HCT116 (cell line): ENCODE data around the gene GNAI3. TPM values are rescaled to one million over a fixed set of nuclear protein-coding genes. Genes with fewer than 3 reads are reported as not detected.

Source experiments
- ATAC-seq: fragments of 200-7000 bp; cut with Tn5 transposase; 2 replicates; pipeline ENCODE4 v1.9.1; 2020; ENCODE audit warnings: mild to moderate bottlenecking, moderate library complexity
- BruUV-seq: library from RNA; stranded (reverse); fragments of 400-500 nt; replicated peaks from 2 replicates; lab custom pipeline; 2021; lab: Mats Ljungman, UMichigan
- CTCF ChIA-PET: fragments of 300-600 bp; sonication (Branson Sonifier 250); formaldehyde crosslinking; loops from one replicate; lab custom pipeline; 2021; ENCODE audit warnings: antibody characterized with exemption; lab: Charles Lee
- POLR2A ChIA-PET: fragments of 300-600, 350-600 bp; sonication (Branson Sonifier 250); formaldehyde crosslinking; loops from one replicate; lab custom pipeline; 2021; ENCODE audit warnings: antibody characterized with exemption; lab: Charles Lee
- RAD21 ChIA-PET, 2 experiments: fragments of 300-600 bp; sonication (Branson Sonifier 250); formaldehyde crosslinking; loops; one replicate each; lab custom pipeline; 2023; ENCODE audit warnings: low total read pairs in 2 of 2; ENCODE audit not compliant: uncharacterized antibody in 2 of 2, unreplicated experiment in 2 of 2, low non-redundant PET in 1 of 2; lab: Charles Lee
- DNase-seq: peaks from one replicate; pipeline ENCODE4 v3.0.0-alpha.2; 2010; ENCODE audit warnings: low read depth, low spot score
- H2AFZ ChIP-seq: fragments of 200-600 bp; shearing (Covaris generic), sonication (generic); 2 replicates; pipeline ENCODE4 v1.6.1; 2017; ENCODE audit warnings: low read depth, mixed run types, mixed read lengths, antibody characterized with exemption, low read length; ENCODE audit not compliant: poor library complexity, severe bottlenecking
- H3K27ac ChIP-seq: 2 replicates; pipeline ENCODE4 v1.5.1; 2012; ENCODE audit warnings: low read depth, low read length
- H3K27me3 ChIP-seq: fragments of 200-600 bp; sonication (generic); 2 replicates; pipeline ENCODE4 v1.6.1; 2016; ENCODE audit warnings: mixed run types, low read length, mixed read lengths; ENCODE audit not compliant: insufficient read depth
- H3K36me3 ChIP-seq, 2 experiments: fragments of 200-500 bp in 1 of 2; fragments of 200-600 bp in 1 of 2; sonication (Bioruptor generic) in 1 of 2; sonication (generic) in 1 of 2; 2 replicates each; pipeline versions ENCODE4 v1.5.1 to v1.6.1; 2014 to 2016; ENCODE audit warnings: low read length in 2 of 2, inconsistent platforms in 1 of 2, mixed read lengths in 1 of 2, mixed run types in 1 of 2; ENCODE audit not compliant: insufficient read depth in 2 of 2, control insufficient read depth in 1 of 2
- H3K4me1 ChIP-seq, 2 experiments: fragments of 200-600 bp in 1 of 2; sonication (generic) in 1 of 2; 2 replicates each; pipeline versions ENCODE4 v1.5.1 to v1.6.1; 2012 to 2017; ENCODE audit warnings: low read length in 2 of 2, inconsistent platforms in 1 of 2, mild to moderate bottlenecking in 1 of 2, mixed read lengths in 1 of 2, mixed run types in 1 of 2, moderate library complexity in 1 of 2; ENCODE audit not compliant: insufficient read depth in 2 of 2, control insufficient read depth in 1 of 2
- H3K4me2 ChIP-seq: fragments of 200-600 bp; sonication (generic); 2 replicates; pipeline ENCODE4 v1.6.1; 2017; ENCODE audit warnings: mixed run types, low read length, mixed read lengths
- H3K4me3 ChIP-seq, 2 experiments: fragments of 200-600 bp in 1 of 2; sonication (generic) in 1 of 2; replicated peaks in 1 of 2; 2 replicates each; pipeline ENCODE4 v1.5.1; 2011 to 2016; ENCODE audit warnings: low read length in 2 of 2, control low read depth in 1 of 2, low read depth in 1 of 2, mild to moderate bottlenecking in 1 of 2, mixed read lengths in 1 of 2, mixed run types in 1 of 2
- H3K79me2 ChIP-seq: fragments of 200-600 bp; sonication (generic); 2 replicates; pipeline ENCODE4 v1.6.1; 2017; ENCODE audit warnings: mild to moderate bottlenecking, mixed run types, low read length, moderate library complexity, mixed read lengths; ENCODE audit not compliant: insufficient read depth
- H3K9ac ChIP-seq: fragments of 200-600 bp; sonication (generic); 2 replicates; pipeline ENCODE4 v1.6.1; 2016; ENCODE audit warnings: low read length, mixed read lengths
- H3K9me2 ChIP-seq: fragments of 200-600 bp; sonication (generic), shearing (Covaris generic); 2 replicates; pipeline ENCODE4 v1.6.1; 2017; ENCODE audit warnings: mixed run types, mild to moderate bottlenecking, moderate library complexity; ENCODE audit not compliant: insufficient read depth
- H3K9me3 ChIP-seq, 2 experiments: fragments of 200-500 bp in 1 of 2; fragments of 200-600 bp in 1 of 2; sonication (Bioruptor generic) in 1 of 2; sonication (generic) in 1 of 2; 2 replicates each; pipeline ENCODE4 v1.6.1; 2014 to 2017; ENCODE audit warnings: low read length in 2 of 2, mixed read lengths in 2 of 2, inconsistent platforms in 1 of 2, low read depth in 1 of 2, mild to moderate bottlenecking in 1 of 2, mixed run types in 1 of 2, moderate library complexity in 1 of 2; ENCODE audit not compliant: control insufficient read depth in 1 of 2, insufficient read depth in 1 of 2
- H4K20me1 ChIP-seq: fragments of 200-600 bp; sonication (generic), shearing (Covaris generic); 2 replicates; pipeline ENCODE4 v1.6.1; 2017; ENCODE audit warnings: mixed run types, mild to moderate bottlenecking, moderate library complexity; ENCODE audit not compliant: insufficient read depth
- CBX3 ChIP-seq: IDR thresholded peaks from 2 replicates; pipeline ENCODE4 v1.6.1; 2012; ENCODE audit warnings: low read depth
- CEBPB ChIP-seq: IDR thresholded peaks from 2 replicates; pipeline ENCODE4 v1.6.1; 2012; ENCODE audit warnings: low read depth
- EZH2 ChIP-seq: fragments of 200-600 bp; sonication (generic); IDR thresholded peaks from 2 replicates; pipeline ENCODE4 v1.6.1; 2017; ENCODE audit warnings: antibody characterized with exemption, mixed run types
- FOSL1 ChIP-seq: IDR thresholded peaks from 2 replicates; pipeline ENCODE4 v1.6.1; 2012; ENCODE audit warnings: low read depth
- POLR2A ChIP-seq: IDR thresholded peaks from 2 replicates; pipeline ENCODE4 v1.7.0; 2011; ENCODE audit warnings: borderline replicate concordance; ENCODE audit not compliant: insufficient read depth, insufficient read length; ENCODE audit errors: extremely low read depth
- SP1 ChIP-seq: IDR thresholded peaks from 2 replicates; pipeline ENCODE4 v1.6.1; 2012; ENCODE audit warnings: low read depth
- TCF7L2 ChIP-seq: IDR thresholded peaks from 2 replicates; pipeline ENCODE4 v1.7.0; 2011; ENCODE audit warnings: borderline replicate concordance, inconsistent platforms; ENCODE audit not compliant: insufficient read depth, insufficient read length; ENCODE audit errors: extremely low read depth
- YY1 ChIP-seq: IDR thresholded peaks from 2 replicates; pipeline ENCODE4 v1.6.1; 2011; ENCODE audit warnings: low read length, low read depth, moderate library complexity, mild to moderate bottlenecking; ENCODE audit not compliant: insufficient replicate concordance; ENCODE audit errors: extremely low read depth
- ZFX ChIP-seq: fragments of 450-650 bp; IDR thresholded peaks from 2 replicates; pipeline ENCODE4 v1.6.1; 2017
- ZNF274 ChIP-seq: fragments of 200-500 bp; sonication (Bioruptor generic); IDR thresholded peaks from 2 replicates; pipeline ENCODE4 v1.6.1; 2014; ENCODE audit warnings: mild to moderate bottlenecking, low read depth, low read length, inconsistent platforms
- intact Hi-C: fragments of 100-400 bp; cut with micrococcal nuclease; formaldehyde crosslinking; loops from 2 replicates; pipeline ENCODE4 v1.10.0; 2022
- total RNA-seq: library from RNA; stranded (reverse); gene quantifications from one replicate; pipeline ENCODE4 v1.2.1, GENCODE V29; 2021; ENCODE audit not compliant: unreplicated experiment
- TF ChIP-seq, protein P1 (sequence below): IDR thresholded peaks from 2 replicates; pipeline ENCODE4 v1.6.1; 2011; ENCODE audit warnings: mild to moderate bottlenecking, low read length, moderate library complexity; ENCODE audit not compliant: insufficient replicate concordance; ENCODE audit errors: extremely low read depth

Gene GNAI3
- total RNA-seq, 1 experiment from 2014 or later = 9.5 TPM

GRCh38 chr1:109517337-109517736 is 31.1 kb upstream of the GNAI3 start:
- no peak overlapping the region for H3K9ac ChIP-seq
- H4K20me1 ChIP-seq = no peaks in the 10 kb centered on the region
- CTCF ChIA-PET = no interaction called here
- no peaks in the 10 kb centered on the region for H3K9me3 ChIP-seq
- H3K9me2 ChIP-seq = no peaks in the 10 kb centered on the region
- H3K27me3 ChIP-seq = no peaks in the 10 kb centered on the region; the same call in 1 of the 2 replicates
- POLR2A ChIA-PET = no interaction called here
- no peaks in the 10 kb centered on the region for H3K79me2 ChIP-seq
- no TSS peak for BruUV-seq
- intact Hi-C loops = no loop called here
- no peak for DNase-seq
- no peak overlapping the region for H2AFZ ChIP-seq
- ATAC-seq = no peak
- no peak overlapping the region for H3K4me2 ChIP-seq
- RAD21 ChIA-PET = no interaction called here
- no peaks in the 10 kb centered on the region for H3K36me3 ChIP-seq
- H3K4me3 ChIP-seq = no peak overlapping the region
- no peak overlapping the region for H3K27ac ChIP-seq
- TF ChIP-seq CBX3 (no peak), SP1 (no peak), CEBPB (no peak), ZNF274 (no peak), YY1 (no peak), TCF7L2 (no peak), ZFX (no peak), FOSL1 (no peak), EZH2 (no peak), POLR2A (no peak)
- TF ChIP-seq, protein P1, sequence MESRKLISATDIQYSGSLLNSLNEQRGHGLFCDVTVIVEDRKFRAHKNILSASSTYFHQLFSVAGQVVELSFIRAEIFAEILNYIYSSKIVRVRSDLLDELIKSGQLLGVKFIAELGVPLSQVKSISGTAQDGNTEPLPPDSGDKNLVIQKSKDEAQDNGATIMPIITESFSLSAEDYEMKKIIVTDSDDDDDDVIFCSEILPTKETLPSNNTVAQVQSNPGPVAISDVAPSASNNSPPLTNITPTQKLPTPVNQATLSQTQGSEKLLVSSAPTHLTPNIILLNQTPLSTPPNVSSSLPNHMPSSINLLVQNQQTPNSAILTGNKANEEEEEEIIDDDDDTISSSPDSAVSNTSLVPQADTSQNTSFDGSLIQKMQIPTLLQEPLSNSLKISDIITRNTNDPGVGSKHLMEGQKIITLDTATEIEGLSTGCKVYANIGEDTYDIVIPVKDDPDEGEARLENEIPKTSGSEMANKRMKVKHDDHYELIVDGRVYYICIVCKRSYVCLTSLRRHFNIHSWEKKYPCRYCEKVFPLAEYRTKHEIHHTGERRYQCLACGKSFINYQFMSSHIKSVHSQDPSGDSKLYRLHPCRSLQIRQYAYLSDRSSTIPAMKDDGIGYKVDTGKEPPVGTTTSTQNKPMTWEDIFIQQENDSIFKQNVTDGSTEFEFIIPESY = no peak
- H3K4me1 ChIP-seq = peaks cover 6 to 7% of the 10 kb centered on the region in 2 experiments; a peak in 2 of 4 replicates
